Measurements from ENCODE around the gene NPY1R.

The NPY1R gene

GRCh38 chr4:163332526-163333406 lies at the start of gene NPY1R:
Gene NPY1R (minus strand): TSS chr4:163332596. CDS start chr4:163326554, 6,042 bp downstream.
- DNase-seq (ENCODE audit: low read depth in 1 of 2, low spot score in 1 of 2) = no peak

- DNase-seq (ENCODE audit: low read depth in 1 of 2, low spot score in 1 of 2) = no peak
These were observed 48.3 kb upstream of the NPY1R start for GRCh38 chr4:163380703-163381102.

GRCh38 chr4:163378661-163379060 lies 46.3 kb upstream of the NPY1R start:
- DNase-seq (ENCODE audit: low read depth in 1 of 2, low spot score in 1 of 2) = no peak

GRCh38 chr4:163372029-163372428 lies 39.6 kb upstream of the NPY1R start:
- no peak for DNase-seq (ENCODE audit: low read depth in 1 of 2, low spot score in 1 of 2)

- DNase-seq (ENCODE audit: low read depth in 1 of 2, low spot score in 1 of 2) = no peak
These were observed 35.3 kb upstream of the NPY1R start for GRCh38 chr4:163367651-163368050.

DNA sequence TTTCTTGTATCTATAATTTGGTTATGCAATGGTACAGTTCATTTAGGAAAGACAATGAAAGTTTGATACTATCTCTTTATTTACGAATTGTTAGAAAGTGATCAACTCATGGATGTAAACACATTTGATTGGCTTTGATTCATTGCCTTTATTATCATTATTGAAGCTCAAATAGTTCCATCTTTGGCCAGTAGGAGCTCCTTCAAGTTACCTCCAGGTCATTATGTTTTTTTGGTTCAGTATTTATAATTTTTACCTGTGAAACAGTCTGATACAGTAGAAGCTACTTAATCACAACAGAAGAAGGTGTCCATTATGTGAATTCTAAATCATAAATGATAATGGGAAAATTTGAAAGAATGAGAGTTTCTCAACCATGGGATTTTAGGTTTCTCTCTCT lies 23.7 kb upstream of the NPY1R start:
- DNase-seq (ENCODE audit: low read depth in 1 of 2, low spot score in 1 of 2) = no peak

DNA sequence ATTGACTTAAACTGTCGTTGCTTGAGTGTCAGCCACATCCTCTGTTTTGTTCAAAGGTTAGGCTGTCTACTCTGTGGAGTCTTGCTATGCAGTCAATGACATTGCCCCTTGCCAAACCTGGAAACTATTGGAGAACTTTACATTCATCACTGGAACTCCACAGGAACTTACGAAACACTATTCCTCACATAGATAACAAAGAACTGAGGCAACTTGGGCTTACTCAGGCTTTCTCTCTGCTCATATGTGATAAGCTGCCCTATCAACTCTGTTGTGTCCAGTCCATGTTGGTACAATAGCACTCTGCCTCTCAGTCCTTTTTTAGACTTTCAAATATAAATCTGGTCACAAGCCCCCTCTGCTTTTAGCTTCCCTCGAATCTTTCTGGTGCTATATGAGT lies 20.7 kb upstream of the NPY1R start:
- no peak for DNase-seq (ENCODE audit: low read depth in 1 of 2, low spot score in 1 of 2)

DNA sequence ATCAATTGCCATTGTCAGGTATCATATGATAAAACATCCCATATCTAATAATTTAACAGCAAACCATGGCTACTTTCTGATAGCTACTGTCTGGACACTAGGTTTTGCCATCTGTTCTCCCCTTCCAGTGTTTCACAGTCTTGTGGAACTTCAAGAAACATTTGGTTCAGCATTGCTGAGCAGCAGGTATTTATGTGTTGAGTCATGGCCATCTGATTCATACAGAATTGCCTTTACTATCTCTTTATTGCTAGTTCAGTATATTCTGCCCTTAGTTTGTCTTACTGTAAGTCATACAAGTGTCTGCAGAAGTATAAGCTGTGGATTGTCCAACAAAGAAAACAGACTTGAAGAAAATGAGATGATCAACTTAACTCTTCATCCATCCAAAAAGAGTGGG lies 18.3 kb upstream of the NPY1R start:
- no peak for DNase-seq (ENCODE audit: low read depth in 1 of 2, low spot score in 1 of 2)

DNA sequence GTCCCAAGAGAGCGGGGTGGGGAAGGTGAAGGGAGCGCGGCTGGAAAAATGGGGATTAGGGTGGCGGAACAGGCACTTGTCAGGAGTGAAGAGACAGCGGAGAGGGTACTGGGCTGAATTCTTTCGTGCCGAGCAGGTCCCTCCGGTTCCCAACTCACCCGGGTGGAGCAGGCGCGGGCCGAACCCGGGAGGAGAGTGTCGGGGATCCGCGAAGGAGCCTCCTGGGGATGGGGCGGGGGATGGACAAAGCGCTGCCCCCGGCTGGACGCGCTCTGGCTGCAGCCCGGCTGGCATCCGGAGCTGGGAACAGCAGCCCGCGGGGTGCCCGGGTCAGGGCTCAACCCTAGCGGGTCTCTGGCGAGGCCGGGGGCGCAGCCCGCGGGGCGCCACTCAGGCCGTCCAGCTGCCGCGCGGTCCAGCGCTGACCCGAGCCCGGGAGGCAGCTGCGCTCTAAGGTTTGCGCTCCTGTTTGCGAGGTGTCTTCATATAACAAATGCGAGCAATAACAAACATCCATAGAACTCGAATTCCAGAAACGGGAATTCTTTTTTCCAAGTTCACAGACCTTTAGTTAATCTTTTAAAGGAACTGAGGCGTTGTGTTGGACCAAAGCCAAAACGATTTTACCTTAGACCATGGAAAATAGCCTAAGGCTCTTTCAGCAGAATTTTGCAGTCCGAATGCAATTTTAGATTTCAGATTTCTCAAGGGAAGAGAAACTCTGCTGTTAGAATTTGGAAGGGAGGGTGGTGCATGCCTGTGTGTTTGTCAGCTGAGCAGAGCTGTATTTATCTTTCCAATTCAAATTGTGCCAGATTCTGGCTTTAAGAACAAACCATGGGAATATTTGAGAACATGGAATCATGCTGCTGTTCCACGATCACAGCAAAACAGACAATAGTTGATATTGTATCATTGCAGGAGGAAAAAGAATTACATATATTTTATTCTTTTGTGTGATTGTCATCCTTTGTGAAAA lies 12.0 kb upstream of the NPY1R start:
- no peak for DNase-seq (ENCODE audit: low read depth in 1 of 2, low spot score in 1 of 2)

GRCh38 chr4:163343604-163344146 lies 11.3 kb upstream of the NPY1R start, which contains the start of gene NPY5R:
Gene NPY5R (plus strand): TSS chr4:163343892. CDS start chr4:163350274, 6,382 bp downstream.
- DNase-seq (ENCODE audit: low read depth in 1 of 2, low spot score in 1 of 2) = no peak

- DNase-seq (ENCODE audit: low read depth in 1 of 2, low spot score in 1 of 2) = no peak
These were observed 3.0 kb upstream of the NPY1R start for GRCh38 chr4:163335384-163335783.

- DNase-seq (ENCODE audit: low read depth in 1 of 2, low spot score in 1 of 2) = no peak
These were observed 593 bp downstream of the NPY1R start for GRCh38 chr4:163331629-163332376.

GRCh38 chr4:163330916-163331628 lies 1.3 kb downstream of the NPY1R start:
- DNase-seq (ENCODE audit: low read depth in 1 of 2, low spot score in 1 of 2) = no peak

DNA sequence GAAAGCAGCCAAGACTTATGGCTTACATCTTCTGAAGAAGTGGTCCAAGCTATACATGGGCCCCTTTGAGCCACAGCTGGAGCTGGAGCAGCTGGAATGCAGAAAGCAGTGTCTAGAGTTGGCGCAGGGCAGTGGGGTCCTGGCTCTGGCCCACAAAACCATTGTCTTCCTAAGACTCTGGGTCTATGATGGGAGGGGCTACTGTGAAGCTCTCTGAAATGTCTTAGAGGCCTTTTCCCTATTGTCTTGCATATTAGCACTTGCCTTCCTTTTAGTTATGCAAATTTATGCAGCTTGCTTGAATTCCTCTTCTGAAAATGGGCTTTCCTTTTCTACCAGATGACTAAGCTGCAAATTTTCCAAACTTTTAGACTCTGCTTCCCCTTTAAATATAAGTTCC lies 15.3 kb downstream of the NPY1R start:
- no peak for DNase-seq (ENCODE audit: low read depth in 1 of 2, low spot score in 1 of 2)

DNA sequence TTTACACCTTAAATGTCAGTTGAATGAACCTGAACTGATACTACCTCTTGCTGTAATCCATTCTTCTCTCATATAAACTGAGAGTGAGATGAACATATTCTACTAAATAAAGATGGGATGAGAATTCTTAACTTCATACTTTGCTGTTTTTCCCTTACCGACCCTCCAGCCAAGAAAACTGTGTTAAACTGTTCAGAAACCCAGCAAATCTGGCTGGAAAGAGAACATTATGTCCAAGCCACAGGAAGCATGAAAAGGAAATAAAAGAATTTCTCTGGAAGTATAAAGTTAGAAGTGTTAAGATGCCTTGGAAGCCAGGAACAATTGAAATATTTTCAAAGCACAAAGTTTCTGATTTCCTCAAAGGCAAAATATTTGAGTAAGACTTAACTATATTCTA lies 22.9 kb downstream of the NPY1R start:
- DNase-seq (ENCODE audit: low read depth in 1 of 2, low spot score in 1 of 2) = no peak

DNA sequence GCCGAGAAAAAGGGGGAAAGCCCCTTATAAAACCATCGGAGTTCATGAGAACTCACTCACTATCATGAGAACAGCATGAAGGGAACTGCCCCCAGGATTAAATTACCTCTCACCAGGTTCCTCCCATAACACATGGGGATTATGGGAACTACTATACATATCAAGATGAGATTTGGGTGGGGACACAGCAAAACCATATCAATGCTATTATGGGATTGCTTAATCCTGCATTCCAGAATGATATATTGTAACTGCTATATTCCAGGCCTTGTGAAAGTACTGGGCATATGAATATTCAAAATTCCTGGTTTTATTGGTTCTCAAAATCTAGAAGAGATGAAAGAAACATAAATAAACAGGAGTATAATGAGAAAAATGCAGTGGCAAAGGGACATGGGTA lies 29.3 kb downstream of the NPY1R start:
- no peak for DNase-seq (ENCODE audit: low read depth in 1 of 2, low spot score in 1 of 2)

DNA sequence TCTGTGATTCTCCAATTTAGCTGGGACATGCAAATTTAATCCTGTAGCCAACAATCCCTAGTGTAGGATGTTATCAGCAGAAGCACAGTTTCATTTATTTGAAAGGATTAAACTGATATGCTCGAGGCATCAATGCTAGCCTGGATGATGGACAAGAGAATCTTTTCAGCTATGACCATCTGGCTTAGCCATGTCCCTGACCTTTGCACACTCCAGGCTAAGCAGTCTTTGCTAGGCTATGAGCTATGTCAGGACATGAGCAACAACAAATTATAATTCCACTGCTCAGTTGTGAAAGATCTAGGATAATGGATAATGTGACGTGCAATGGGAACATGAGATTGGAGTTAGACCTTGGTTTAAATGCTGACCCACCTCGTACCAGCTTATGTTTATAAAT lies 32.0 kb downstream of the NPY1R start:
- no peak for DNase-seq (ENCODE audit: low read depth in 1 of 2, low spot score in 1 of 2)

DNA sequence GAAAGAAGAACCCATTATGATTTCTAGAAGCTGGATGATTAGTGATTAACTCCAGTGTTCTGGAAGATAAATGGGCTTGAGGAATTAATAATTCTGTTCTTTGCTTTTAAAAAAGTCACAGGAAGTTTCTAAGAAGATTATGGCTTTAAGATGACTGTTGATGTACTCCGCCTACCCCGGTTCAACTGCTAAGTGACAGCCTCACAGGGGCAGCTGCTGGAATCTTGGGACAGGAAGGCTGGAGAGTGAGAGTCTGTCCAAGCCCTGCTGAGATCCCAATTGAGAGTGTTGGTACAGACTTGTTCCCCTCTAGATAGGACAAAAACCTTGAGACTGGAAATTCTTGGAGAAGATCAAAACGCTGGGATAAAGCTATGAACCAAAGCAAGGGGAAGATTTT lies 37.3 kb downstream of the NPY1R start:
- DNase-seq (ENCODE audit: low read depth in 1 of 2, low spot score in 1 of 2) = no peak

DNA sequence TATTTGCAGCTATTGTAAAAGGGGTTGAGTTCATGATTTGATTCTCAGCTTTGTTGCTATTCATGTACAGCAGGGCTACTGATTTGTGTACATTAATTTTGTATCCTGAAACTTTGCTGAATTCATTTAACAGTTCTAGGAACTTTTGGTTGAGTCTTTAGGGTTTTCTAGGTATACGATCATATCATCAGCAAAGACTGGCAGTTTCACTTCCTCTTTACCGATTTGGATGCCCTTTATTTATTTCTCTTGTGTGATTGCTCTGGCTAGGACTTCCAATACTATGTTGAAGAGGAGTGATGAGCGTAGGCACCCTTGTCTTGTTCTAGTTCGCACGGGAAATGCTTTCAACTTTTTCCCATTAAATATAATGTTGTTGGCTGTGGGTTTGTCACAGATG lies 48.1 kb downstream of the NPY1R start:
- DNase-seq (ENCODE audit: low read depth in 1 of 2, low spot score in 1 of 2) = no peak
